ENCODE data around the gene OR2B2.

The OR2B2 gene

GRCh38 chr6:27891320-27891875 lies 20.8 kb downstream of the OR2B2 start:
- no peak for DNase-seq (ENCODE audit: low read depth in 1 of 2, low spot score in 1 of 2)
- TF ChIP-seq JUND (IDR thresholded peaks at IDR 0.05; ENCODE audit: low read depth), result no peak
- in situ Hi-C loops (cut with HindIII; ENCODE audit: low pct_unique_long_range_greater_than_20kb, low sequenced_read_pairs), result no loop called here

GRCh38 chr6:27890445-27891319 lies 21.5 kb downstream of the OR2B2 start:
- DNase-seq (ENCODE audit: low read depth in 1 of 2, low spot score in 1 of 2), result peak; percentile 31 to 93
- no peak for TF ChIP-seq JUND (IDR thresholded peaks at IDR 0.05; ENCODE audit: low read depth)
- in situ Hi-C loops (cut with HindIII; ENCODE audit: low pct_unique_long_range_greater_than_20kb, low sequenced_read_pairs), result no loop called here

DNA sequence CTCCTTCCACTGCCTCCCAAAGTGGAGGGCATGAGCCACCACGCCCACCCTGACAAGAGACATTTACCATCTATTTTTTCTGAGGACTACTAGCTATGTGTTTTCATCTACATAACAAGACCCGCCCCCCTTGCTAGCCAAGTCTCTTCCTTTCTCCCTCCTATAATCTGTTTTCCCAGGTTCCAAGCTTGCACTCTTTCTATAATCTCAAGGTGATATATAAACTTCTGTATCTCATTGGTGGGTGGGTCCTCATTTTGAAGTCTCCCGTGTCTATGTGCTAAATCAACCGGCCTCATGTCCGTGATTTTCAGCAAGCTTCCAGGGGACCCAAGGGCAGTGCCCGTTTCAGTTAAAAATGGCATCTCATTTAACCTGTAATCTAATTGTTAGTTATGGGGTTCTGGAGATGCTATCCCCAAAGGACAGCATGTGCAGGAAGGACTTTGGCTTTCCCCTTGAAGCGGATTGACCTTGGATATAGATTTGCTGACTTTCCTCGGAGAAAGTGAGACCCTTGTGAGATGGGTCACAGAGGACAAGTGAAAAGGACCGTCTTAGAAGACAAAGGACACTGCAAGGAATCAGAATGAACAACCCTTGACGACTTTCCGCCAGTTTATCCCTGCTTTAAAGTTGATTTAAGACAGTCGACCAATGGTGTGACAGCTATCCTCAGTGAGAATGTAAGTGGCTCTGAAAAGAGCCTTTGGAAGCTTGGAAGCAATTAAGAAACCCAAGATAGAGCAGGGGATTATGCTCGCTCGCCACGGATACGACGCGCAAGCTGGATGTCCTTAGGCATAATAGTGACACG lies 22.4 kb downstream of the OR2B2 start:
- no peak for TF ChIP-seq JUND (IDR thresholded peaks at IDR 0.05; ENCODE audit: low read depth)
- no peak for DNase-seq (ENCODE audit: low read depth in 1 of 2, low spot score in 1 of 2)
- in situ Hi-C loops (cut with HindIII; ENCODE audit: low pct_unique_long_range_greater_than_20kb, low sequenced_read_pairs), result no loop called here

DNA sequence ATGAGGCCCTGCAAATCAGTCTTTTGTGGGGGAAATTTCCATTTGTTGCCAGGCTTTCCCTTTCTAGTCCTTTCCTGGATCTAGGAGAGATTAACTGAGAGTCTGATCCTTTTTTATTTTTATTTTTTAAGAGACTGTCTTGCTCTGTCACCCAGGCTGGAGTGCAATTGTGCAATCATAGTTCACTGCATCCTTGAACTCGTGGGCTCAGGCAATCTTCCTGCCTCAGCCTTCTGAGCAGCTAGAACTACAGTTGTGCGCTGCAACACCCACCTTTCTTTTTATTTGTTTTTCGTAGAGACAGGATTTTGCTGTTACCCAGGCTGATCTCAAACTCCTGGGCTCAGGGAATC lies 22.9 kb downstream of the OR2B2 start:
- in situ Hi-C loops (cut with HindIII; ENCODE audit: low pct_unique_long_range_greater_than_20kb, low sequenced_read_pairs), result no loop called here
- TF ChIP-seq JUND (IDR thresholded peaks at IDR 0.05; ENCODE audit: low read depth), result no peak
- DNase-seq (ENCODE audit: low read depth in 1 of 2, low spot score in 1 of 2), result no peak

GRCh38 chr6:27888566-27888965 lies 23.6 kb downstream of the OR2B2 start:
- TF ChIP-seq JUND (IDR thresholded peaks at IDR 0.05; ENCODE audit: low read depth), result no peak
- DNase-seq (ENCODE audit: low read depth in 1 of 2, low spot score in 1 of 2), result no peak
- in situ Hi-C loops (cut with HindIII; ENCODE audit: low pct_unique_long_range_greater_than_20kb, low sequenced_read_pairs), result no loop called here

DNA sequence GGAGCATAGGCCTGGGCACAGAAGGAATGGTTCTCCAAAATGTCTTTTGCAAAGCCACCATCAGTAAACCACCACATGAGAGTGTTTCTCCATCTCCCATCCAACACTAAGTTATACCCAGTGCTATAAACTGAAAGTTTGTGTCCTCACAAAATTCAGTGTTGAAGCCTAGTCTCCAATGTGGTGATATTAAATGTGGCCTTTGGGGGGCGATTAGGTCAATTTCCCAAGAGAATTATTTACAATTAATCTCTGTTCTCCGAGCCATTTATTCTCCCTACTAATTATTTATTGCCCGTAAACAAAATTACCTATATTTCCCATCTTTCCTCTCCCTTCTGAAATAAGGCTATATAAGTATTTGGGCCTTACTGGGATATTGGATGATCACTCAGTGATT lies 26.1 kb downstream of the OR2B2 start:
- no peak for DNase-seq (ENCODE audit: low read depth in 1 of 2, low spot score in 1 of 2)
- TF ChIP-seq JUND (IDR thresholded peaks at IDR 0.05; ENCODE audit: low read depth), result no peak
- in situ Hi-C loops (cut with HindIII; ENCODE audit: low pct_unique_long_range_greater_than_20kb, low sequenced_read_pairs), result no loop called here

- in situ Hi-C loops (cut with HindIII; ENCODE audit: low pct_unique_long_range_greater_than_20kb, low sequenced_read_pairs), result no loop called here
- TF ChIP-seq JUND (IDR thresholded peaks at IDR 0.05; ENCODE audit: low read depth), result no peak
- no peak for DNase-seq (ENCODE audit: low read depth in 1 of 2, low spot score in 1 of 2)
Observed at GRCh38 chr6:27883136-27883535, 29.1 kb downstream of the OR2B2 start.

DNA sequence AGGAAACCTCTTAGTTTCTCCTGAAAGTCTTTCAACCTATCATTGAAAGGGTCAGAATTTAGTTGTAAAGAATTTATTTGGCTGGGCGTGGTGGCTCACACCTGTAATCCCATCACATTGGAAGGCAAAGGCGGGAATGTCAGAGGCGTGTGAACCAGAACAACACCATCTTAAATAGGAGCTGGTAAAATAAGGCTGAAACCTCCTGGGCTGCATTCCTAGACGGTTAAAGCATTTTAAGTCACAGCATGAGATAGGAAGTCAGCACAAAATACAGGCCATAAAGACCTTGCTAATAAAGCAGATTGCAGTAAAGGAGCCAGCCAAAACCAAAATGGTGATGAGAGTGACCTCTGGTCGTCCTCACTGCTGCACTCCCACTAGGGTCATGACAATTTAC lies 29.6 kb downstream of the OR2B2 start:
- in situ Hi-C loops (cut with HindIII; ENCODE audit: low pct_unique_long_range_greater_than_20kb, low sequenced_read_pairs), result no loop called here
- TF ChIP-seq JUND (IDR thresholded peaks at IDR 0.05; ENCODE audit: low read depth), result no peak
- no peak for DNase-seq (ENCODE audit: low read depth in 1 of 2, low spot score in 1 of 2)

- TF ChIP-seq JUND (IDR thresholded peaks at IDR 0.05; ENCODE audit: low read depth), result no peak
- DNase-seq (ENCODE audit: low read depth in 1 of 2, low spot score in 1 of 2), result no peak
- in situ Hi-C loops (cut with HindIII; ENCODE audit: low pct_unique_long_range_greater_than_20kb, low sequenced_read_pairs), result no loop called here
Observed at GRCh38 chr6:27879837-27880236, 32.4 kb downstream of the OR2B2 start.

GRCh38 chr6:27874016-27874415 lies 38.2 kb downstream of the OR2B2 start:
- no peak for TF ChIP-seq JUND (IDR thresholded peaks at IDR 0.05; ENCODE audit: low read depth)
- in situ Hi-C loops (cut with HindIII; ENCODE audit: low pct_unique_long_range_greater_than_20kb, low sequenced_read_pairs), result no loop called here
- DNase-seq (ENCODE audit: low read depth in 1 of 2, low spot score in 1 of 2), result no peak

GRCh38 chr6:27873021-27873940 lies 38.9 kb downstream of the OR2B2 start:
- in situ Hi-C loops (cut with HindIII; ENCODE audit: low pct_unique_long_range_greater_than_20kb, low sequenced_read_pairs), result no loop called here
- no peak for DNase-seq (ENCODE audit: low read depth in 1 of 2, low spot score in 1 of 2)
- no peak for TF ChIP-seq JUND (IDR thresholded peaks at IDR 0.05; ENCODE audit: low read depth)

DNA sequence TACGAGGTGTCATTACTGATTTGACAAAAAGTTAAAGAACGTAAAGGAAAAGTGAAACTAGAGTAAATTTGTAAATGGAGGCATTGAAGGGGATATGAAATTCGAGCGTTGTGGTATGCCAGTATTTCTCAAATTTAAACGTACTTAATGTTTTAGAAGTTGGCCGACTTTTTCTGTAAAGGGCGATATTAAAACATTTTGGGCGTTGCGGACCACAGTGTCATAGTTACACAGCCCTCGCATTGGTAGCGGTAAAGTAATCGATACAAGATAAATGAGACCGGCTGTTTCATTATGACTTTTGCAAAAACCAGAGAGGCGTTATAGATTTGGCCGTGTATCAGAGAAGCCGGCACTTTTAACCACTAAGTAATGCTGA lies 39.6 kb downstream of the OR2B2 start:
- DNase-seq (ENCODE audit: low read depth in 1 of 2, low spot score in 1 of 2), result no peak
- TF ChIP-seq JUND (IDR thresholded peaks at IDR 0.05; ENCODE audit: low read depth), result no peak
- in situ Hi-C loops (cut with HindIII; ENCODE audit: low pct_unique_long_range_greater_than_20kb, low sequenced_read_pairs), result no loop called here

All from T47D (cell line).